ENCODE measurements around the gene CALML3.

DNA sequence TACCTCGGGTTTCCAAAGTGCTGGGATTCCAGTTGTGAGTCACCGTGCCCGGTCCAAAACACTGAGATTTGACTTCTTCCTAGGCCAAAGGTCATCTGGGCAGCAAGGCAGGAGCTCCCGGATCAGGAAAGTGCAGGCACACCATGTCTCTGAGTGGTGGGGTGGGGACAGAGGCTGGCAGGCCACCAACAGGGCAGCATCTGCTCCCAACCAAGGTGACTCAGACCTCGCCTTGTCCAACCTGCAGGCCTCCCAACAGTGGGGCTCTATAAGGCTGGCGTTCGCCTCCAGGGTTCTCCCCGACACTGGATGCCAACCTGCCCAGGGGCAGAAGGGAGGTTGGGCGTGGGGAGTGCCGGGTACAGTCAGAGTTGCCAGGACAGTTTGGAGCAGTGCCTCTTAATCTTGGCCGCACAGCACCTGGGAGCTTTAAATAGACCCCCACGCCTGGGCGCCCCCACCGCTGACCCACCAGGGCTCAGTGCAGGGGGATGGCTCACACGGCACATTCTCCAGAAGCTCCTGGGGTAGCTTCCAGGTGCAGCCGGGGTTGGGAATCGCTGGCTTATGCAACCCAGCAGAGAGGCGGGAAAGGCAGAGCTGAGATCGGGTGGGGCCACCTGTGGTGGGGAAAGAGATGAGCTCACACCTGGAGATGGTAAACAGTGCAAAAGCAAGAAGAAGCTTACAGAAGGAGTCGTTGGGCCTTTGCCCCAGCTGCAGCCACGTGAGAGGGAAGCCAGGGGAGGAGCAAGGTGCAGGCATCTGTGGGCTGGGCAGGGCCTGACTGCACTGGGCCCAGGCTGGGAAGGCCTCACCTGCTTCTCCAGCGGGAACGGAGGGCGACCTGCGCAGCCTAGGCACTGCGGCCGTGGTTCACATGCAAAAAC lies 36.2 kb upstream of the CALML3 start:
- TF ChIP-seq, protein P1, sequence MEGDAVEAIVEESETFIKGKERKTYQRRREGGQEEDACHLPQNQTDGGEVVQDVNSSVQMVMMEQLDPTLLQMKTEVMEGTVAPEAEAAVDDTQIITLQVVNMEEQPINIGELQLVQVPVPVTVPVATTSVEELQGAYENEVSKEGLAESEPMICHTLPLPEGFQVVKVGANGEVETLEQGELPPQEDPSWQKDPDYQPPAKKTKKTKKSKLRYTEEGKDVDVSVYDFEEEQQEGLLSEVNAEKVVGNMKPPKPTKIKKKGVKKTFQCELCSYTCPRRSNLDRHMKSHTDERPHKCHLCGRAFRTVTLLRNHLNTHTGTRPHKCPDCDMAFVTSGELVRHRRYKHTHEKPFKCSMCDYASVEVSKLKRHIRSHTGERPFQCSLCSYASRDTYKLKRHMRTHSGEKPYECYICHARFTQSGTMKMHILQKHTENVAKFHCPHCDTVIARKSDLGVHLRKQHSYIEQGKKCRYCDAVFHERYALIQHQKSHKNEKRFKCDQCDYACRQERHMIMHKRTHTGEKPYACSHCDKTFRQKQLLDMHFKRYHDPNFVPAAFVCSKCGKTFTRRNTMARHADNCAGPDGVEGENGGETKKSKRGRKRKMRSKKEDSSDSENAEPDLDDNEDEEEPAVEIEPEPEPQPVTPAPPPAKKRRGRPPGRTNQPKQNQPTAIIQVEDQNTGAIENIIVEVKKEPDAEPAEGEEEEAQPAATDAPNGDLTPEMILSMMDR (CRISPR knock-in tag; IDR thresholded peaks at IDR 0.05), result no peak
- TF ChIP-seq POLR2A (IDR thresholded peaks at IDR 0.05; ENCODE audit: insufficient read depth in 1 of 2, low read depth in 2 of 2, low read length in 2 of 2), result no peak
- no peak for TF ChIP-seq ZBTB7A (CRISPR knock-in tag; IDR thresholded peaks at IDR 0.05)
- TF ChIP-seq, protein P2, sequence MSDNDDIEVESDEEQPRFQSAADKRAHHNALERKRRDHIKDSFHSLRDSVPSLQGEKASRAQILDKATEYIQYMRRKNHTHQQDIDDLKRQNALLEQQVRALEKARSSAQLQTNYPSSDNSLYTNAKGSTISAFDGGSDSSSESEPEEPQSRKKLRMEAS (IDR thresholded peaks at IDR 0.05), result 0 out of 2 replicates have a peak, but pooled peaks have one; percentile 7
- no peak for TF ChIP-seq MZF1 (CRISPR knock-in tag; IDR thresholded peaks at IDR 0.05; ENCODE audit: borderline replicate concordance)
- TF ChIP-seq, protein P3, sequence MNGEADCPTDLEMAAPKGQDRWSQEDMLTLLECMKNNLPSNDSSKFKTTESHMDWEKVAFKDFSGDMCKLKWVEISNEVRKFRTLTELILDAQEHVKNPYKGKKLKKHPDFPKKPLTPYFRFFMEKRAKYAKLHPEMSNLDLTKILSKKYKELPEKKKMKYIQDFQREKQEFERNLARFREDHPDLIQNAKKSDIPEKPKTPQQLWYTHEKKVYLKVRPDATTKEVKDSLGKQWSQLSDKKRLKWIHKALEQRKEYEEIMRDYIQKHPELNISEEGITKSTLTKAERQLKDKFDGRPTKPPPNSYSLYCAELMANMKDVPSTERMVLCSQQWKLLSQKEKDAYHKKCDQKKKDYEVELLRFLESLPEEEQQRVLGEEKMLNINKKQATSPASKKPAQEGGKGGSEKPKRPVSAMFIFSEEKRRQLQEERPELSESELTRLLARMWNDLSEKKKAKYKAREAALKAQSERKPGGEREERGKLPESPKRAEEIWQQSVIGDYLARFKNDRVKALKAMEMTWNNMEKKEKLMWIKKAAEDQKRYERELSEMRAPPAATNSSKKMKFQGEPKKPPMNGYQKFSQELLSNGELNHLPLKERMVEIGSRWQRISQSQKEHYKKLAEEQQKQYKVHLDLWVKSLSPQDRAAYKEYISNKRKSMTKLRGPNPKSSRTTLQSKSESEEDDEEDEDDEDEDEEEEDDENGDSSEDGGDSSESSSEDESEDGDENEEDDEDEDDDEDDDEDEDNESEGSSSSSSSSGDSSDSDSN (CRISPR knock-in tag; IDR thresholded peaks at IDR 0.05), result no peak
- no peak for TF ChIP-seq ZNF563 (CRISPR knock-in tag; IDR thresholded peaks at IDR 0.05)
- no peak for TF ChIP-seq POLR2AphosphoS5 (IDR thresholded peaks at IDR 0.05; ENCODE audit: low read depth, low read length)
- TF ChIP-seq, protein P4, sequence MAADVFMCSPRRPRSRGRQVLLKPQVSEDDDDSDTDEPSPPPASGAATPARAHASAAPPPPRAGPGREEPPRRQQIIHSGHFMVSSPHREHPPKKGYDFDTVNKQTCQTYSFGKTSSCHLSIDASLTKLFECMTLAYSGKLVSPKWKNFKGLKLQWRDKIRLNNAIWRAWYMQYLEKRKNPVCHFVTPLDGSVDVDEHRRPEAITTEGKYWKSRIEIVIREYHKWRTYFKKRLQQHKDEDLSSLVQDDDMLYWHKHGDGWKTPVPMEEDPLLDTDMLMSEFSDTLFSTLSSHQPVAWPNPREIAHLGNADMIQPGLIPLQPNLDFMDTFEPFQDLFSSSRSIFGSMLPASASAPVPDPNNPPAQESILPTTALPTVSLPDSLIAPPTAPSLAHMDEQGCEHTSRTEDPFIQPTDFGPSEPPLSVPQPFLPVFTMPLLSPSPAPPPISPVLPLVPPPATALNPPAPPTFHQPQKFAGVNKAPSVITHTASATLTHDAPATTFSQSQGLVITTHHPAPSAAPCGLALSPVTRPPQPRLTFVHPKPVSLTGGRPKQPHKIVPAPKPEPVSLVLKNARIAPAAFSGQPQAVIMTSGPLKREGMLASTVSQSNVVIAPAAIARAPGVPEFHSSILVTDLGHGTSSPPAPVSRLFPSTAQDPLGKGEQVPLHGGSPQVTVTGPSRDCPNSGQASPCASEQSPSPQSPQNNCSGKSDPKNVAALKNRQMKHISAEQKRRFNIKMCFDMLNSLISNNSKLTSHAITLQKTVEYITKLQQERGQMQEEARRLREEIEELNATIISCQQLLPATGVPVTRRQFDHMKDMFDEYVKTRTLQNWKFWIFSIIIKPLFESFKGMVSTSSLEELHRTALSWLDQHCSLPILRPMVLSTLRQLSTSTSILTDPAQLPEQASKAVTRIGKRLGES (CRISPR knock-in tag; IDR thresholded peaks at IDR 0.05; ENCODE audit: borderline replicate concordance), result no peak

Measured in HepG2 (cell line).